MM.1S (cell line): ENCODE data around the gene CLN6.

ENCODE experiments used
- DNase-seq: peaks from one replicate; pipeline ENCODE4 v3.0.0-alpha.2; 2015
- H2AFZ ChIP-seq: fragments of 300-600 bp; sonication (generic); 2 replicates; pipeline ENCODE4 v1.6.0; 2016; ENCODE audit warnings: antibody characterized with exemption, low read length
- H3F3A ChIP-seq: fragments of 300-600 bp; sonication (generic); 2 replicates; pipeline ENCODE4 v1.6.1; 2016; ENCODE audit warnings: mild to moderate bottlenecking, antibody characterized with exemption, low read length, moderate library complexity, mixed read lengths; ENCODE audit not compliant: insufficient read depth
- H3K27ac ChIP-seq: fragments of 300-600 bp; sonication (generic); 2 replicates; pipeline ENCODE4 v1.5.1; 2016; ENCODE audit warnings: mild to moderate bottlenecking, low read length
- H3K27me3 ChIP-seq: fragments of 300-600 bp; sonication (generic); replicated peaks from 2 replicates; pipeline ENCODE4 v1.6.0; 2016; ENCODE audit warnings: low read length; ENCODE audit not compliant: insufficient read depth
- H3K36me3 ChIP-seq: fragments of 300-600 bp; sonication (generic); replicated peaks from 2 replicates; pipeline ENCODE4 v1.6.1; 2016; ENCODE audit warnings: mild to moderate bottlenecking, low read length, mixed read lengths; ENCODE audit not compliant: insufficient read depth
- H3K4me1 ChIP-seq: fragments of 300-600 bp; sonication (generic); 2 replicates; pipeline ENCODE4 v1.6.1; 2016; ENCODE audit warnings: low read length, mixed read lengths
- H3K4me2 ChIP-seq: fragments of 300-600 bp; sonication (generic); 2 replicates; pipeline ENCODE4 v1.6.0; 2016; ENCODE audit warnings: low read depth, low read length
- H3K4me3 ChIP-seq: fragments of 300-600 bp; sonication (generic); 2 replicates; pipeline ENCODE4 v1.5.1; 2016; ENCODE audit warnings: low read length, mixed read lengths
- H3K79me2 ChIP-seq: fragments of 300-600 bp; sonication (generic); 2 replicates; pipeline ENCODE4 v1.6.1; 2016; ENCODE audit warnings: mixed run types, low read length, mixed read lengths
- H3K9ac ChIP-seq: fragments of 300-600 bp; sonication (generic); 2 replicates; pipeline ENCODE4 v1.6.1; 2016; ENCODE audit warnings: low read length, mixed read lengths
- H3K9me2 ChIP-seq: fragments of 300-600 bp; sonication (generic); replicated peaks from 2 replicates; pipeline ENCODE4 v1.6.1; 2016; ENCODE audit warnings: mild to moderate bottlenecking, low read length, mixed read lengths; ENCODE audit not compliant: insufficient read depth
- H3K9me3 ChIP-seq: fragments of 300-600 bp; sonication (generic); replicated peaks from 2 replicates; pipeline ENCODE4 v1.6.1; 2016; ENCODE audit warnings: mild to moderate bottlenecking, low read length, mixed read lengths; ENCODE audit not compliant: insufficient read depth
- H4K20me1 ChIP-seq: fragments of 300-600 bp; sonication (generic); 2 replicates; pipeline ENCODE4 v1.6.1; 2016; ENCODE audit warnings: mild to moderate bottlenecking, low read length, moderate library complexity, mixed read lengths; ENCODE audit not compliant: insufficient read depth
- EZH2 ChIP-seq: fragments of 300-600 bp; sonication (generic); optimal IDR thresholded peaks from 2 replicates; pipeline ENCODE3; 2017; ENCODE audit warnings: low read depth, mild to moderate bottlenecking, antibody characterized with exemption, low read length, mixed read lengths
- EZH2phosphoT487 ChIP-seq: fragments of 300-600 bp; sonication (generic); IDR thresholded peaks from 2 replicates; pipeline ENCODE4 v1.6.1; 2018; ENCODE audit warnings: antibody characterized with exemption, low read length
- TF ChIP-seq, protein P1 (sequence below): fragments of 300-600 bp; sonication (generic); IDR thresholded peaks from 2 replicates; pipeline ENCODE4 v1.5.1; 2016; ENCODE audit warnings: antibody characterized with exemption, low read length, mixed read lengths

Gene CLN6

DNA sequence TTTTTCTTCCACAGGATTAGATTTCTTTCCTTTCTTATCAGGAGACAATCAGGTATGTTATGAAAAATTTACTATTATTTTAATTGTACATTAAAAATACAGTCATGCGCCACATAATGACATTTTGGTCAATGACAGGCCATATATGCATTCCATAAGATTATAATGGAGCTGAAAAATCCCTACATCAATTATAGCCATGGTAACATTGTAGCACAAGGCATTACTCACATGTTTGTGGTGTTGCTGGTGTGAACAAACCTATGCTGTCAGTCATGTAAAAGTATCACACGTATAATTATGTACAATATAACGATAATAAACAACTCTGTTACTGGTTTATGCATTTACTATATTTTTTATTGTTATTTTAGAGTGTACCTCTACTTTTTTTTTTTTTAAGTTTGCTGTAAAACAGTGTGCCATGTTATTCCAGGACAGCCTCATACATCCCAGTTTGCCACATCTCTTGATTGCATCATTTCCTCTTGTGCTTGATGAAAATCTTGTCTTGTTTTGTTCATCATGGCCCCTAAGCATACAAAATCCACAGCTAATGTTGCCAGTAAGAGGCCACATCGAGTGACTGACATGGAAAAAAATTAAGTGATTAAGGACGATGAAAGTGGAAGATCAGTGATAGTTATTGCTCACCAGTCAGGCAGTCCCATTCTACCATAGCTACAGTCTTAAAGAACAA, 45.8 kb downstream of the CLN6 start:
- no peak overlapping the region for H3K9ac ChIP-seq
- peaks cover 9% of the 10 kb centered on the region; the same call in 1 of the 2 replicates for H3K36me3 ChIP-seq
- H3K4me1 ChIP-seq, result peaks cover 32% of the 10 kb centered on the region
- H3K9me3 ChIP-seq, result no peaks in the 10 kb centered on the region
- no peak overlapping the region for H3K4me3 ChIP-seq
- peaks cover 7% of the 10 kb centered on the region; the same call in 1 of the 2 replicates for H3K79me2 ChIP-seq
- no peak overlapping the region for H3K4me2 ChIP-seq
- H4K20me1 ChIP-seq, result no peaks in the 10 kb centered on the region
- no peaks in the 10 kb centered on the region for H3K27me3 ChIP-seq
- TF ChIP-seq EZH2, result no peak
- DNase-seq, result no peak
- H3K27ac ChIP-seq, result no peak overlapping the region
- H3K9me2 ChIP-seq, result no peaks in the 10 kb centered on the region
- H2AFZ ChIP-seq, result no peak overlapping the region
- peaks cover 27% of the 10 kb centered on the region for H3F3A ChIP-seq

DNA sequence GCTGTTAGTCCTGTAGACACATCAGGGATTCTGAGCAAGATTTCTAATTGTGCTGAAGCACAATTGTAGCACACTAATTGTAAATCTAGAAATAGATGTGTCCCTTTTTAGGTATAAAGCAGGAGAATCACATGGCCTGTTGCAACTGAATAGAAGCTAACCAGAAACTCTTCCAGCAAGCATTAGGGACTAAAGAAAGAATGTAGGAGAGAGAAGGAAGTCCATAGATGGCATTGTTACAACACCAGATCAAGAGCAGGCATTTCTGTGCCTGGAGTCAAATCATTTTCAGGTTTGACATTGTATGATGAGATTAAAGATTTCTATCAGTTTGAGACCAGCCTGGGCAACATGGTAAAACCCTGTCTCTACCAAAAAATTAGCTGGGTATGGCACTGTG, 51.8 kb downstream of the CLN6 start:
- Histone ChIP-seq H3K36me3 (peaks cover 8% of the 10 kb centered on the region; the same call in 1 of the 2 replicates), H3K4me2 (no peak overlapping the region)
- TF ChIP-seq, protein P1, sequence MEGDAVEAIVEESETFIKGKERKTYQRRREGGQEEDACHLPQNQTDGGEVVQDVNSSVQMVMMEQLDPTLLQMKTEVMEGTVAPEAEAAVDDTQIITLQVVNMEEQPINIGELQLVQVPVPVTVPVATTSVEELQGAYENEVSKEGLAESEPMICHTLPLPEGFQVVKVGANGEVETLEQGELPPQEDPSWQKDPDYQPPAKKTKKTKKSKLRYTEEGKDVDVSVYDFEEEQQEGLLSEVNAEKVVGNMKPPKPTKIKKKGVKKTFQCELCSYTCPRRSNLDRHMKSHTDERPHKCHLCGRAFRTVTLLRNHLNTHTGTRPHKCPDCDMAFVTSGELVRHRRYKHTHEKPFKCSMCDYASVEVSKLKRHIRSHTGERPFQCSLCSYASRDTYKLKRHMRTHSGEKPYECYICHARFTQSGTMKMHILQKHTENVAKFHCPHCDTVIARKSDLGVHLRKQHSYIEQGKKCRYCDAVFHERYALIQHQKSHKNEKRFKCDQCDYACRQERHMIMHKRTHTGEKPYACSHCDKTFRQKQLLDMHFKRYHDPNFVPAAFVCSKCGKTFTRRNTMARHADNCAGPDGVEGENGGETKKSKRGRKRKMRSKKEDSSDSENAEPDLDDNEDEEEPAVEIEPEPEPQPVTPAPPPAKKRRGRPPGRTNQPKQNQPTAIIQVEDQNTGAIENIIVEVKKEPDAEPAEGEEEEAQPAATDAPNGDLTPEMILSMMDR, result no peak
- TF ChIP-seq EZH2, result no peak
- no peak for TF ChIP-seq EZH2phosphoT487

DNA sequence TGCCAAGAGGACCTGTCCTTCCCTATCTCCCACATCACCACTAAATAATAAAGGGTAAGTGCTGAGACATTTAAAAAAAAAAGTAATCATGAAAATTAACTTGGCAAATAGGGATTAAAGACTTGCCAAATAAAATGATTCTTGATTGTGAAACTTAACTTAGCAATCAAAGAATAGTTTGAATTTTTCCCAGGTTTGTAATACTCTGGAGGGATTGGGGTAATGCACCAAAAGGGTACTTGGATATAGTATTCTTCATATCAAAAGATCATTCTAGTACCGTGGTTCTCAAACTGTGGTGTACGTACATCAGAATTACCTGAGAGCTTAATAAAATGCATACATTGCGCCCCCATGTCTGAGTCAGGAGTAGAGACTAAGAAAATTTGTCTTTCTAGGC, 52.9 kb downstream of the CLN6 start:
- no peak overlapping the region for H2AFZ ChIP-seq
- no peaks in the 10 kb centered on the region; the same call in 1 of the 2 replicates for H3K4me1 ChIP-seq
- TF ChIP-seq EZH2, result no peak
- no peak for TF ChIP-seq EZH2phosphoT487
- TF ChIP-seq, protein P1, result no peak
- H3F3A ChIP-seq, result no peaks in the 10 kb centered on the region
- DNase-seq, result no peak
- no peaks in the 10 kb centered on the region for H3K79me2 ChIP-seq
- H3K9me3 ChIP-seq, result no peaks in the 10 kb centered on the region
- no peak overlapping the region for H3K9ac ChIP-seq
- H3K27me3 ChIP-seq, result no peaks in the 10 kb centered on the region
- no peak overlapping the region for H3K4me3 ChIP-seq
- H4K20me1 ChIP-seq, result no peaks in the 10 kb centered on the region
- peaks cover 7% of the 10 kb centered on the region; the same call in 1 of the 2 replicates for H3K36me3 ChIP-seq
- no peak overlapping the region for H3K4me2 ChIP-seq
- H3K27ac ChIP-seq, result no peak overlapping the region
- H3K9me2 ChIP-seq, result no peaks in the 10 kb centered on the region

More for the DNA sequence above, 51.8 kb downstream of the CLN6 start:
- no peak for DNase-seq
- H3K9me2 ChIP-seq, result no peaks in the 10 kb centered on the region
- H3K9ac ChIP-seq, result no peak overlapping the region
- H3F3A ChIP-seq, result no peaks in the 10 kb centered on the region
- no peak overlapping the region for H2AFZ ChIP-seq
- H3K27ac ChIP-seq, result no peak overlapping the region
- no peaks in the 10 kb centered on the region for H3K9me3 ChIP-seq
- H3K79me2 ChIP-seq, result no peaks in the 10 kb centered on the region
- no peaks in the 10 kb centered on the region for H3K27me3 ChIP-seq
- H3K4me3 ChIP-seq, result no peak overlapping the region
- no peaks in the 10 kb centered on the region for H4K20me1 ChIP-seq
- no peaks in the 10 kb centered on the region; the same call in 1 of the 2 replicates for H3K4me1 ChIP-seq

DNA sequence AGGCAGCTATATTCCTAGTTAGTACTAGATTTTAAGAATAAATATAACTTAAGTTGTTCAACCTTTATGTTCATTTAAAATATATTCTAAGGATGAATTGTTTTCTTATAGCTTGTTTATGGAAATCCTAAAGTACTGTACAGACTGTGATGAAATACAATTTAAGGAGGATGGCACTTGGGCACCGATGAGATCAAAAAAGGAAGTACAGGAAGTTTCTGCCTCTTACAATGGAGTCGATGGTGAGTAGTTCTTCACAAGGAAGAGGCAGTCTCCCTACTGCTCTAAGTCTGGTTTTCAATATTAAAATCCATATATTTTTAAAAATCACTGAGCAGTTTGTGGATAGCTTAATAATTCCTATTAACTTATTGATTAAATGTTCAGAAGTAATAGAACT, 54.0 kb downstream of the CLN6 start:
- no peak for DNase-seq
- TF ChIP-seq, protein P1, result no peak
- no peak for TF ChIP-seq EZH2

More for the DNA sequence above, 54.0 kb downstream of the CLN6 start:
- H3K9ac ChIP-seq, result no peak overlapping the region
- H3K27ac ChIP-seq, result no peak overlapping the region
- no peak overlapping the region for H2AFZ ChIP-seq
- peaks cover 7% of the 10 kb centered on the region; the same call in 1 of the 2 replicates for H3K36me3 ChIP-seq
- H3K4me2 ChIP-seq, result no peak overlapping the region
- no peaks in the 10 kb centered on the region; the same call in 1 of the 2 replicates for H3K4me1 ChIP-seq
- no peak overlapping the region for H3K4me3 ChIP-seq
- H3K27me3 ChIP-seq, result no peaks in the 10 kb centered on the region
- no peaks in the 10 kb centered on the region for H3F3A ChIP-seq
- no peaks in the 10 kb centered on the region for H3K79me2 ChIP-seq
- H3K9me3 ChIP-seq, result no peaks in the 10 kb centered on the region
- no peaks in the 10 kb centered on the region for H4K20me1 ChIP-seq
- H3K9me2 ChIP-seq, result no peaks in the 10 kb centered on the region
